K562 treated with DMSO at 1 percent for 24 hours (cell line): ENCODE data around the gene ZNF133. TPM values are rescaled to one million over a fixed set of nuclear protein-coding genes. Genes with fewer than 3 reads are reported as not detected.

Experiments
- total RNA-seq: library from RNA; unstranded; fragments of 300-600 nt; gene quantifications from 2 replicates; pipeline ENCODE4 v1.2.3, GENCODE V29; 2022; ENCODE audit warnings: low read depth; ENCODE audit not compliant: insufficient read depth

The ZNF133 gene
- 6.2 and 6.6 TPM in 2 replicates for total RNA-seq

DNA sequence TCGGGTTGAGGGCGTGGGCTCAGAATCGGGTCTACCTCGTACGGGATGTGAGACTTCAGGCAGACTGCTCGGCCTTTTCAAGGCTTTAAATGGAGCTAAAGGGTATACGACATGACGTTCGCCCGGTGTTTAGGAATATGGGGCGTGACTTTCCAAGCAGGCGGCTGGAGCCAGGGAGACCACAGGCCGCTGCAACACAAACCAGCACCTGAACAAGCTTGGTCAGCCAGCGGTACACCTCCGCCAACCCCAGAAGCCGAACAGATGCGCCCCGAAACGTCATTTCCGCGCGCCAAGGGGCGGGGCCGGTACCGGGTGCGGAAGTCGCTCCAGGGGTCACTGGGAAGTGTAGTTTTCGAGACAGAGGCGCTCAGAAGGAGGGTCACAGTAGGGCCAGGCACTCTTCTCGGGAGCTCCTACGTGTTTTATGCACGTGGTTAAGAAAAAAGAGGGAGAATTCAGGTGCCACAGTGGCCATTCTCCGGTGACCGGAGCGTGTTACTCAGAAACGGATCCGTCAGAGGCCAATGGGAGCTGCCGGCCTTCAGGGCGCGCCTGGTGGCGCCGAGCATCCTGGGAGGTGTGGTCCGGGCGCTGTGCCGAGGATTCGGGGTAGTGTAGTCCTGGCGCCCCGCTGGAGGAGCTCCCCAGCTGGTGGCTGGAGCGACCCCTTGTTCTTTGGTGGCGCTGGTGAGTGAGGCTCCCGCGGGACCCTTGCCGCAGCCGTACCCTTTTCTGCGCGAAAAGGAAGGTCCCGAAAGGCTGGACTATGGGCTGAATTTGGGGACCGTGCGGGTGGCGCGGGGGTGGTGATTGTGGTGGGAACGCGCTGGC is at the start of gene ZNF133:
TSS of gene ZNF133 (plus strand) at position 613 of the 834 bp plus-strand sequence. CDS start 17,160 bp downstream, outside the sequence.

Other genes with a start within 250 kb of the ZNF133 start
- gene OVOL2, start 230.6 kb upstream of the ZNF133 start, total RNA-seq: not detected in 2 replicates
- 3.4 and 3.9 TPM in 2 replicates for gene KAT14, start 150.7 kb upstream of the ZNF133 start, total RNA-seq
- gene PET117, start 150.7 kb upstream of the ZNF133 start, total RNA-seq: 9.7 and 9.8 TPM in 2 replicates
- 0.16 TPM in 1 of 2 replicates, not detected in the other for gene DZANK1, start 178.5 kb downstream of the ZNF133 start, total RNA-seq
- gene POLR3F, start 178.9 kb downstream of the ZNF133 start, total RNA-seq: 3.2 and 3.9 TPM in 2 replicates
- 1.1 and 1.2 TPM in 2 replicates for gene RBBP9, start 208.7 kb downstream of the ZNF133 start, total RNA-seq
- 43.3 and 44.3 TPM in 2 replicates for gene SEC23B, start 219.4 kb downstream of the ZNF133 start, total RNA-seq